Activated CD8-positive, alpha-beta memory T cell treated with anti-CD3 and anti-CD28 coated beads, Interleukin-2, amount 50 U/mL, for 1 hour (primary cell): ENCODE results near the gene FUT9.

Experiments
- DNase-seq: peaks from one replicate; pipeline ENCODE4 v3.0.0-alpha.2; 2020; ENCODE audit errors: extremely low read depth

The FUT9 gene

GRCh38 chr6:96066376-96066775, 50.6 kb downstream of the FUT9 start:
- DNase-seq: no peak

- no peak for DNase-seq
Measured at GRCh38 chr6:96073555-96073954, 57.8 kb downstream of the FUT9 start.

GRCh38 chr6:96074006-96074405, 58.2 kb downstream of the FUT9 start:
- no peak for DNase-seq

- DNase-seq: no peak
Measured at GRCh38 chr6:96075826-96076225, 60.1 kb downstream of the FUT9 start.

GRCh38 chr6:96086745-96087144, 71.0 kb downstream of the FUT9 start:
- no peak for DNase-seq

- DNase-seq: no peak
Measured at GRCh38 chr6:96089173-96089572, 73.4 kb downstream of the FUT9 start.

- no peak for DNase-seq
Measured at GRCh38 chr6:96094077-96094476, 78.3 kb downstream of the FUT9 start.

- no peak for DNase-seq
Measured at GRCh38 chr6:96099069-96099468, 83.3 kb downstream of the FUT9 start.

- DNase-seq: no peak
Measured at GRCh38 chr6:96101564-96101963, 85.8 kb downstream of the FUT9 start.

GRCh38 chr6:96104910-96105309, 89.1 kb downstream of the FUT9 start:
- DNase-seq: no peak

- DNase-seq: no peak
Measured at GRCh38 chr6:96110878-96111277, 95.1 kb downstream of the FUT9 start.

- DNase-seq: no peak
Measured at GRCh38 chr6:96116674-96117073, 100.9 kb downstream of the FUT9 start.

GRCh38 chr6:96124778-96125177, 109.0 kb downstream of the FUT9 start:
- no peak for DNase-seq

- DNase-seq: no peak
Measured at GRCh38 chr6:96138406-96138805, 122.6 kb downstream of the FUT9 start.

- DNase-seq: no peak
Measured at GRCh38 chr6:96142142-96142541, 126.4 kb downstream of the FUT9 start.

- no peak for DNase-seq
Measured at GRCh38 chr6:96150431-96150830, 134.7 kb downstream of the FUT9 start.

- no peak for DNase-seq
Measured at GRCh38 chr6:96151707-96152106, 135.9 kb downstream of the FUT9 start.

GRCh38 chr6:96152114-96152708, 136.4 kb downstream of the FUT9 start:
- DNase-seq: no peak

- no peak for DNase-seq
Measured at GRCh38 chr6:96153775-96154174, 138.0 kb downstream of the FUT9 start.

- DNase-seq: no peak
Measured at GRCh38 chr6:96156425-96156824, 140.7 kb downstream of the FUT9 start.

GRCh38 chr6:96157018-96157565, 141.3 kb downstream of the FUT9 start:
- DNase-seq: no peak

- no peak for DNase-seq
Measured at GRCh38 chr6:96162711-96163120, 146.9 kb downstream of the FUT9 start.

- no peak for DNase-seq
Measured at GRCh38 chr6:96164802-96165201, 149.0 kb downstream of the FUT9 start.

- DNase-seq: no peak
Measured at GRCh38 chr6:96171112-96171511, 155.3 kb downstream of the FUT9 start.
